NCI-H1694 (cell line): ENCODE data around the gene SGCA.
A peak's percentile ranks its signal among the peaks of the same experiment; 100 is the strongest.

Experiments
- DNase-seq: peaks from one replicate; lab custom pipeline; 2025; lab: John Stamatoyannopoulos, UW

Gene SGCA

GRCh38 chr17:50167371-50167770, 1.6 kb downstream of the SGCA start:
- DNase-seq, result no peak

- DNase-seq, result no peak
These were observed 2.5 kb downstream of the SGCA start for GRCh38 chr17:50168319-50168718.

GRCh38 chr17:50169121-50169764, 3.4 kb downstream of the SGCA start:
- DNase-seq, result peak; percentile 66

GRCh38 chr17:50169881-50170459, 4.2 kb downstream of the SGCA start:
- no peak for DNase-seq

- DNase-seq, result no peak
These were observed 5.0 kb downstream of the SGCA start for GRCh38 chr17:50170662-50171370.

GRCh38 chr17:50171371-50172071, 5.7 kb downstream of the SGCA start:
- DNase-seq, result no peak

GRCh38 chr17:50172130-50172529, 6.3 kb downstream of the SGCA start:
- DNase-seq, result no peak

- no peak for DNase-seq
These were observed 7.1 kb downstream of the SGCA start for GRCh38 chr17:50172936-50173334.

- no peak for DNase-seq
These were observed 7.6 kb downstream of the SGCA start for GRCh38 chr17:50173335-50173941.

GRCh38 chr17:50174444-50174843, 8.6 kb downstream of the SGCA start:
- DNase-seq, result no peak

- no peak for DNase-seq
These were observed 9.4 kb downstream of the SGCA start for GRCh38 chr17:50175035-50175807.

GRCh38 chr17:50176559-50177357, 11.0 kb downstream of the SGCA start:
- no peak for DNase-seq

- DNase-seq, result no peak
These were observed 11.7 kb downstream of the SGCA start for GRCh38 chr17:50177476-50177875.

- DNase-seq, result no peak
These were observed 12.4 kb downstream of the SGCA start for GRCh38 chr17:50177983-50178834.

GRCh38 chr17:50180111-50180510, 14.3 kb downstream of the SGCA start:
- no peak for DNase-seq

- DNase-seq, result no peak
These were observed 14.8 kb downstream of the SGCA start for GRCh38 chr17:50180620-50181019.

- no peak for DNase-seq
These were observed 15.3 kb downstream of the SGCA start for GRCh38 chr17:50181144-50181543.

- no peak for DNase-seq
These were observed 16.1 kb downstream of the SGCA start for GRCh38 chr17:50181591-50182560.
